Esophagus muscularis mucosa (tissue), 3 donors: ENCODE results near the gene FTH1.

Source experiments
- POLR2A ChIP-seq: fragments of 450-650 bp; IDR thresholded peaks from one replicate; pipeline ENCODE4 v1.6.1; 2017; ENCODE audit warnings: antibody characterized with exemption, moderate library complexity, mild to moderate bottlenecking, low read depth
- POLR2AphosphoS5 ChIP-seq, 2 donors: sonication (generic); formaldehyde crosslinking; IDR thresholded peaks; one replicate each; pipeline ENCODE4 v1.6.1; 2017; ENCODE audit warnings: antibody characterized with exemption in 2 of 2
- TF ChIP-seq, protein P1 (sequence below), 3 experiments: fragments of 200-600 bp in 2 of 3; fragments of 450-650 bp in 1 of 3; sonication (generic) in 2 of 3; IDR thresholded peaks; one replicate each; pipeline ENCODE4 v1.5.1; 2017 to 2019; ENCODE audit warnings: antibody characterized with exemption in 3 of 3, mild to moderate bottlenecking in 2 of 3, moderate library complexity in 1 of 3

- TF ChIP-seq, protein P1, sequence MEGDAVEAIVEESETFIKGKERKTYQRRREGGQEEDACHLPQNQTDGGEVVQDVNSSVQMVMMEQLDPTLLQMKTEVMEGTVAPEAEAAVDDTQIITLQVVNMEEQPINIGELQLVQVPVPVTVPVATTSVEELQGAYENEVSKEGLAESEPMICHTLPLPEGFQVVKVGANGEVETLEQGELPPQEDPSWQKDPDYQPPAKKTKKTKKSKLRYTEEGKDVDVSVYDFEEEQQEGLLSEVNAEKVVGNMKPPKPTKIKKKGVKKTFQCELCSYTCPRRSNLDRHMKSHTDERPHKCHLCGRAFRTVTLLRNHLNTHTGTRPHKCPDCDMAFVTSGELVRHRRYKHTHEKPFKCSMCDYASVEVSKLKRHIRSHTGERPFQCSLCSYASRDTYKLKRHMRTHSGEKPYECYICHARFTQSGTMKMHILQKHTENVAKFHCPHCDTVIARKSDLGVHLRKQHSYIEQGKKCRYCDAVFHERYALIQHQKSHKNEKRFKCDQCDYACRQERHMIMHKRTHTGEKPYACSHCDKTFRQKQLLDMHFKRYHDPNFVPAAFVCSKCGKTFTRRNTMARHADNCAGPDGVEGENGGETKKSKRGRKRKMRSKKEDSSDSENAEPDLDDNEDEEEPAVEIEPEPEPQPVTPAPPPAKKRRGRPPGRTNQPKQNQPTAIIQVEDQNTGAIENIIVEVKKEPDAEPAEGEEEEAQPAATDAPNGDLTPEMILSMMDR (IDR thresholded peaks at IDR 0.05): no peak
- no peak for TF ChIP-seq POLR2A
- no peak for TF ChIP-seq POLR2AphosphoS5 (IDR thresholded peaks at IDR 0.05)
These were observed 4.5 kb downstream of the FTH1 start for GRCh38 chr11:61963016-61963281.
